Measurements from ENCODE around the gene ZNF534. TPM values are rescaled to one million over a fixed set of nuclear protein-coding genes. Genes with fewer than 3 reads are reported as not detected.

Gene ZNF534
- total and polyA plus RNA-seq, 2 of the 13 experiments (the other 11 are each of a cell fraction or from before 2014, with no cell fraction given) = 0.04 to 0.08 TPM

DNA sequence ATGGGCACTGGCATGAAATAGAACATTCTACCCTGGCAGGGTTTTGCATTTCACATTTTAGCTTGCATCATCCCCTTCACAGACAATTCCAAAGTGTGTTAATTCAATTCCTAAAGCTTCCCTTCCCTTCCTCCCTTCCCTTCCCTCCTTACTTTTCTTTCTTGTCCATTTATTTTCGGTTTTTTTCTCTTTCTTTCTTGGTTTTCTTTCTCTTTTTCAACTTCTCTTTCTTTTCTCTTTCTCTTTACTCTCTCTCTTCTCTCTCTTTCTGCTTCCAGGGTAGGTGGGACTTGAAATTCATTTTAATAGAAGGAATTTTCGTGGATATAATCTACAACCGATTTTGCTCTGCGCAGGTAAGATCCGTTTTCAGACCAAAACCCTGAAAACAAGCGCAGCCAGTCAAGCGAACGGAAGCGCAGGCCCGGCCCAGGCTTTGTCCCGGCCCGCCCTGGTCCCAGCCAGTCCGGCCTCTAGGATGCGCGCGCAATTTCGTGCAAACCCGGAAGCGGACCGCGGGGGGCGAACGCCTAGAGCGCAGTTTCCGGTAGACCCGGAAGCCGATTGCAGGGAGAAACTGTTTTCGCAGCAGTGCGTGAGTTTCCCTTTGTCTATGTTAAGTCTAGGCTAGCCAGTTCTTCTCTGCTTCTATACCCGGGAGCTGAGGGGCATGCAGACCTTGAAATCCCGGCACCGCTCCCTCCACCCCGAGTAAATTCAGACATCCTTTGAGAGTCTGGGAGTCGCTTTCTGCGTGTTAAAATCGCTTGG, 31.5 kb upstream of the ZNF534 start, which contains the start of gene ZNF528 (continued):
- TF ChIP-seq, protein P1, sequence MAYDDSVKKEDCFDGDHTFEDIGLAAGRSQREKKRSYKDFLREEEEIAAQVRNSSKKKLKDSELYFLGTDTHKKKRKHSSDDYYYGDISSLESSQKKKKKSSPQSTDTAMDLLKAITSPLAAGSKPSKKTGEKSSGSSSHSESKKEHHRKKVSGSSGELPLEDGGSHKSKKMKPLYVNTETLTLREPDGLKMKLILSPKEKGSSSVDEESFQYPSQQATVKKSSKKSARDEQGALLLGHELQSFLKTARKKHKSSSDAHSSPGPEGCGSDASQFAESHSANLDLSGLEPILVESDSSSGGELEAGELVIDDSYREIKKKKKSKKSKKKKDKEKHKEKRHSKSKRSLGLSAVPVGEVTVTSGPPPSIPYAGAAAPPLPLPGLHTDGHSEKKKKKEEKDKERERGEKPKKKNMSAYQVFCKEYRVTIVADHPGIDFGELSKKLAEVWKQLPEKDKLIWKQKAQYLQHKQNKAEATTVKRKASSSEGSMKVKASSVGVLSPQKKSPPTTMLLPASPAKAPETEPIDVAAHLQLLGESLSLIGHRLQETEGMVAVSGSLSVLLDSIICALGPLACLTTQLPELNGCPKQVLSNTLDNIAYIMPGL (CRISPR knock-in tag; IDR thresholded peaks at IDR 0.05; ENCODE audit: borderline replicate concordance in 1 of 2, low read depth in 1 of 2) = peak in 1 of 2 experiments; percentile 64; a peak in 1 of 4 replicates
- TF ChIP-seq, protein P2, sequence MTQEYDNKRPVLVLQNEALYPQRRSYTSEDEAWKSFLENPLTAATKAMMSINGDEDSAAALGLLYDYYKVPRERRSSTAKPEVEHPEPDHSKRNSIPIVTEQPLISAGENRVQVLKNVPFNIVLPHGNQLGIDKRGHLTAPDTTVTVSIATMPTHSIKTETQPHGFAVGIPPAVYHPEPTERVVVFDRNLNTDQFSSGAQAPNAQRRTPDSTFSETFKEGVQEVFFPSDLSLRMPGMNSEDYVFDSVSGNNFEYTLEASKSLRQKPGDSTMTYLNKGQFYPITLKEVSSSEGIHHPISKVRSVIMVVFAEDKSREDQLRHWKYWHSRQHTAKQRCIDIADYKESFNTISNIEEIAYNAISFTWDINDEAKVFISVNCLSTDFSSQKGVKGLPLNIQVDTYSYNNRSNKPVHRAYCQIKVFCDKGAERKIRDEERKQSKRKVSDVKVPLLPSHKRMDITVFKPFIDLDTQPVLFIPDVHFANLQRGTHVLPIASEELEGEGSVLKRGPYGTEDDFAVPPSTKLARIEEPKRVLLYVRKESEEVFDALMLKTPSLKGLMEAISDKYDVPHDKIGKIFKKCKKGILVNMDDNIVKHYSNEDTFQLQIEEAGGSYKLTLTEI (CRISPR knock-in tag; conservative IDR thresholded peaks at IDR 0.05) = no peak
- TF ChIP-seq KLF6 (CRISPR knock-in tag; IDR thresholded peaks at IDR 0.05) (peak; percentile 63; the same call in 1 of the 2 replicates), AGO1 (IDR thresholded peaks at IDR 0.05; ENCODE audit: low read depth, low read length, poor library complexity, severe bottlenecking) (no peak), JUNB (CRISPR knock-in tag; IDR thresholded peaks at IDR 0.05; ENCODE audit: borderline replicate concordance) (no peak), ZNF556 (CRISPR knock-in tag; IDR thresholded peaks at IDR 0.05; ENCODE audit: borderline replicate concordance) (0 out of 2 replicates have a peak, but pooled peaks have one; percentile 32), ZNF747 (CRISPR knock-in tag; IDR thresholded peaks at IDR 0.05; ENCODE audit: borderline replicate concordance) (peak; percentile 63; the same call in 1 of the 2 replicates), ZNF230 (CRISPR knock-in tag; IDR thresholded peaks at IDR 0.05) (peak; percentile 75; the same call in 1 of the 2 replicates), POLR2AphosphoS5 (IDR thresholded peaks at IDR 0.05; ENCODE audit: low read depth, low read length) (peak; percentile 53), ZNF205 (CRISPR knock-in tag; IDR thresholded peaks at IDR 0.05) (no peak), PAX8 (CRISPR knock-in tag; IDR thresholded peaks at IDR 0.05; ENCODE audit: borderline replicate concordance) (no peak), ESRRA (CRISPR knock-in tag; IDR thresholded peaks at IDR 0.05; ENCODE audit: low read depth) (no peak), ZNF143 (CRISPR knock-in tag; IDR thresholded peaks at IDR 0.05) (peak; percentile 58; the same call in 1 of the 2 replicates), ZKSCAN5 (CRISPR knock-in tag; IDR thresholded peaks at IDR 0.05) (no peak)
- TF ChIP-seq, protein P3, sequence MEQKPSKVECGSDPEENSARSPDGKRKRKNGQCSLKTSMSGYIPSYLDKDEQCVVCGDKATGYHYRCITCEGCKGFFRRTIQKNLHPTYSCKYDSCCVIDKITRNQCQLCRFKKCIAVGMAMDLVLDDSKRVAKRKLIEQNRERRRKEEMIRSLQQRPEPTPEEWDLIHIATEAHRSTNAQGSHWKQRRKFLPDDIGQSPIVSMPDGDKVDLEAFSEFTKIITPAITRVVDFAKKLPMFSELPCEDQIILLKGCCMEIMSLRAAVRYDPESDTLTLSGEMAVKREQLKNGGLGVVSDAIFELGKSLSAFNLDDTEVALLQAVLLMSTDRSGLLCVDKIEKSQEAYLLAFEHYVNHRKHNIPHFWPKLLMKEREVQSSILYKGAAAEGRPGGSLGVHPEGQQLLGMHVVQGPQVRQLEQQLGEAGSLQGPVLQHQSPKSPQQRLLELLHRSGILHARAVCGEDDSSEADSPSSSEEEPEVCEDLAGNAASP (CRISPR knock-in tag; IDR thresholded peaks at IDR 0.05; ENCODE audit: borderline replicate concordance) = no peak
- TF ChIP-seq, protein P4, sequence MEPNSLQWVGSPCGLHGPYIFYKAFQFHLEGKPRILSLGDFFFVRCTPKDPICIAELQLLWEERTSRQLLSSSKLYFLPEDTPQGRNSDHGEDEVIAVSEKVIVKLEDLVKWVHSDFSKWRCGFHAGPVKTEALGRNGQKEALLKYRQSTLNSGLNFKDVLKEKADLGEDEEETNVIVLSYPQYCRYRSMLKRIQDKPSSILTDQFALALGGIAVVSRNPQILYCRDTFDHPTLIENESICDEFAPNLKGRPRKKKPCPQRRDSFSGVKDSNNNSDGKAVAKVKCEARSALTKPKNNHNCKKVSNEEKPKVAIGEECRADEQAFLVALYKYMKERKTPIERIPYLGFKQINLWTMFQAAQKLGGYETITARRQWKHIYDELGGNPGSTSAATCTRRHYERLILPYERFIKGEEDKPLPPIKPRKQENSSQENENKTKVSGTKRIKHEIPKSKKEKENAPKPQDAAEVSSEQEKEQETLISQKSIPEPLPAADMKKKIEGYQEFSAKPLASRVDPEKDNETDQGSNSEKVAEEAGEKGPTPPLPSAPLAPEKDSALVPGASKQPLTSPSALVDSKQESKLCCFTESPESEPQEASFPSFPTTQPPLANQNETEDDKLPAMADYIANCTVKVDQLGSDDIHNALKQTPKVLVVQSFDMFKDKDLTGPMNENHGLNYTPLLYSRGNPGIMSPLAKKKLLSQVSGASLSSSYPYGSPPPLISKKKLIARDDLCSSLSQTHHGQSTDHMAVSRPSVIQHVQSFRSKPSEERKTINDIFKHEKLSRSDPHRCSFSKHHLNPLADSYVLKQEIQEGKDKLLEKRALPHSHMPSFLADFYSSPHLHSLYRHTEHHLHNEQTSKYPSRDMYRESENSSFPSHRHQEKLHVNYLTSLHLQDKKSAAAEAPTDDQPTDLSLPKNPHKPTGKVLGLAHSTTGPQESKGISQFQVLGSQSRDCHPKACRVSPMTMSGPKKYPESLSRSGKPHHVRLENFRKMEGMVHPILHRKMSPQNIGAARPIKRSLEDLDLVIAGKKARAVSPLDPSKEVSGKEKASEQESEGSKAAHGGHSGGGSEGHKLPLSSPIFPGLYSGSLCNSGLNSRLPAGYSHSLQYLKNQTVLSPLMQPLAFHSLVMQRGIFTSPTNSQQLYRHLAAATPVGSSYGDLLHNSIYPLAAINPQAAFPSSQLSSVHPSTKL (CRISPR knock-in tag; IDR thresholded peaks at IDR 0.05) = 0 out of 2 replicates have a peak, but pooled peaks have one; percentile 11
- TF ChIP-seq, protein P5, sequence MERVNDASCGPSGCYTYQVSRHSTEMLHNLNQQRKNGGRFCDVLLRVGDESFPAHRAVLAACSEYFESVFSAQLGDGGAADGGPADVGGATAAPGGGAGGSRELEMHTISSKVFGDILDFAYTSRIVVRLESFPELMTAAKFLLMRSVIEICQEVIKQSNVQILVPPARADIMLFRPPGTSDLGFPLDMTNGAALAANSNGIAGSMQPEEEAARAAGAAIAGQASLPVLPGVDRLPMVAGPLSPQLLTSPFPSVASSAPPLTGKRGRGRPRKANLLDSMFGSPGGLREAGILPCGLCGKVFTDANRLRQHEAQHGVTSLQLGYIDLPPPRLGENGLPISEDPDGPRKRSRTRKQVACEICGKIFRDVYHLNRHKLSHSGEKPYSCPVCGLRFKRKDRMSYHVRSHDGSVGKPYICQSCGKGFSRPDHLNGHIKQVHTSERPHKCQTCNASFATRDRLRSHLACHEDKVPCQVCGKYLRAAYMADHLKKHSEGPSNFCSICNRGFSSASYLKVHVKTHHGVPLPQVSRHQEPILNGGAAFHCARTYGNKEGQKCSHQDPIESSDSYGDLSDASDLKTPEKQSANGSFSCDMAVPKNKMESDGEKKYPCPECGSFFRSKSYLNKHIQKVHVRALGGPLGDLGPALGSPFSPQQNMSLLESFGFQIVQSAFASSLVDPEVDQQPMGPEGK (CRISPR knock-in tag; IDR thresholded peaks at IDR 0.05) = no peak

All from HepG2 (cell line).